A549 (cell line): ENCODE measurements around the gene UNC79. TPM values are rescaled to one million over a fixed set of nuclear protein-coding genes. Genes with fewer than 3 reads are reported as not detected.
A peak's percentile ranks its signal among the peaks of the same experiment; 100 is the strongest.
"Not testable (repeated sequence)": the region's sequence is repeated elsewhere in the genome, so short reads cannot be mapped to it uniquely, and the experiment has no call there.

Experiments used
- ATAC-seq, 2 experiments: fragments of 200-7000 bp in 1 of 2; fragments of >200 bp in 1 of 2; cut with Nextera tagmentation in 1 of 2; cut with Tn5 transposase in 1 of 2; 3 replicates each; pipeline versions ENCODE4 v1.8.0 to v1.9.1; 2018 to 2020; ENCODE audit warnings: mild to moderate bottlenecking in 1 of 2, moderate library complexity in 1 of 2
- CTCF ChIA-PET: fragments of 300-600 bp; sonication (Branson Sonifier 250); formaldehyde crosslinking; extraction: SDS; loops from one replicate; lab custom pipeline; 2021; ENCODE audit warnings: antibody characterized with exemption, inconsistent platforms; lab: Yijun Ruan, JAX
- POLR2A ChIA-PET: fragments of 350-600 bp; formaldehyde crosslinking; extraction: SDS; loops from one replicate; lab custom pipeline; 2021; ENCODE audit warnings: antibody characterized with exemption, inconsistent platforms; lab: Yijun Ruan, JAX
- DNase-seq, 2 experiments: peaks; one replicate each; pipeline versions ENCODE4 v3.0.0 to v3.0.0-alpha.2; 2011 to 2016; ENCODE audit warnings: low read depth in 1 of 2, low spot score in 1 of 2
- FAIRE-seq: peaks from 2 replicates; lab custom pipeline; 2011; peaks lifted over from hg19 to GRCh38; lab: Jason Lieb, UNC
- H3K27ac ChIP-seq, 2 experiments: fragments of >200 bp; sonication (Bioruptor Twin); formaldehyde crosslinking; 3 replicates each; pipeline ENCODE4 v1.5.1; 2016 to 2017
- H3K4me1 ChIP-seq: fragments of >200 bp; sonication (Bioruptor Twin); formaldehyde crosslinking; 3 replicates; pipeline ENCODE4 v1.6.1; 2016
- H3K4me2 ChIP-seq: fragments of >200 bp; sonication (Bioruptor Twin); formaldehyde crosslinking; 3 replicates; pipeline ENCODE4 v1.6.1; 2016
- H3K4me3 ChIP-seq: fragments of >200 bp; sonication (Bioruptor Twin); formaldehyde crosslinking; 3 replicates; pipeline ENCODE4 v1.5.1; 2016
- H3K9me3 ChIP-seq: fragments of >200 bp; sonication (Bioruptor Twin); formaldehyde crosslinking; 3 replicates; pipeline ENCODE4 v1.6.1; 2016
- ATOH8 ChIP-seq: fragments of 250-450 bp; sonication (Bioruptor Pico); IDR thresholded peaks from 2 replicates; pipeline ENCODE4 v1.5.0; 2020; ENCODE audit warnings: low read depth, mild to moderate bottlenecking, moderate library complexity
- CBX2 ChIP-seq: fragments of 200-600 bp; sonication (generic); IDR thresholded peaks from 2 replicates; pipeline ENCODE4 v1.6.1; 2016; ENCODE audit warnings: low read depth, mild to moderate bottlenecking, borderline replicate concordance
- ESRRA ChIP-seq: fragments of 150-350 bp; IDR thresholded peaks from 2 replicates; pipeline ENCODE4 v1.6.1; 2014; ENCODE audit warnings: mild to moderate bottlenecking, low read length, borderline replicate concordance
- HDAC2 ChIP-seq: fragments of 200-600 bp; sonication (generic); IDR thresholded peaks from 2 replicates; pipeline ENCODE4 v1.6.1; 2016
- HMGXB4 ChIP-seq: fragments of 250-450 bp; sonication (Bioruptor Pico); IDR thresholded peaks from 2 replicates; pipeline ENCODE4 v1.5.0; 2021; ENCODE audit warnings: mild to moderate bottlenecking, moderate library complexity, borderline replicate concordance
- HOXB13 ChIP-seq: fragments of 250-450 bp; sonication (Bioruptor Pico); IDR thresholded peaks from 2 replicates; pipeline ENCODE4 v1.5.0; 2020; ENCODE audit warnings: low read depth, mild to moderate bottlenecking, moderate library complexity
- HOXB5 ChIP-seq: fragments of 250-450 bp; sonication (Bioruptor Pico); IDR thresholded peaks from 2 replicates; pipeline ENCODE4 v1.5.0; 2020; ENCODE audit warnings: mild to moderate bottlenecking, moderate library complexity
- KDM1A ChIP-seq: fragments of 200-600 bp; sonication (generic); IDR thresholded peaks from 2 replicates; pipeline ENCODE4 v1.6.1; 2016; ENCODE audit warnings: low read depth, mild to moderate bottlenecking
- MYC ChIP-seq: IDR thresholded peaks from 2 replicates; pipeline ENCODE4 v1.6.1; 2012; ENCODE audit warnings: mild to moderate bottlenecking, inconsistent platforms, low read length, improper control_type of control experiment, borderline replicate concordance
- NPAS2 ChIP-seq: fragments of 250-450 bp; sonication (Bioruptor Pico); IDR thresholded peaks from 2 replicates; pipeline ENCODE4 v1.8.0; 2022; ENCODE audit warnings: mild to moderate bottlenecking, moderate library complexity, borderline replicate concordance
- PHF8 ChIP-seq: fragments of 200-600 bp; sonication (generic); IDR thresholded peaks from 2 replicates; pipeline ENCODE4 v1.6.1; 2016; ENCODE audit warnings: low read depth, mild to moderate bottlenecking, antibody characterized with exemption, moderate library complexity, borderline replicate concordance
- POLR2A ChIP-seq: IDR thresholded peaks from 2 replicates; pipeline ENCODE4 v1.6.1; 2012; ENCODE audit warnings: mild to moderate bottlenecking, low read length
- POLR2AphosphoS2 ChIP-seq: conservative IDR thresholded peaks from 2 replicates; pipeline ENCODE4 v1.6.1; 2012; ENCODE audit warnings: low read length, improper control_type of control experiment, inconsistent platforms
- RAD21 ChIP-seq, 2 experiments: fragments of >200 bp in 1 of 2; sonication (Bioruptor Twin) in 1 of 2; formaldehyde crosslinking in 1 of 2; IDR thresholded peaks in 1 of 2; conservative IDR thresholded peaks in 1 of 2; 2 replicates in 1 of 2; 3 replicates in 1 of 2; pipeline ENCODE4 v1.6.1; 2012 to 2018; ENCODE audit warnings: inconsistent platforms in 1 of 2
- SMC3 ChIP-seq: fragments of >200 bp; sonication (Bioruptor Twin); formaldehyde crosslinking; IDR thresholded peaks from 3 replicates; pipeline ENCODE4 v1.6.1; 2018; ENCODE audit warnings: inconsistent platforms
- TFCP2L1 ChIP-seq: fragments of 250-450 bp; sonication (Bioruptor Pico); IDR thresholded peaks from 2 replicates; pipeline ENCODE4 v1.5.0; 2021; ENCODE audit warnings: mild to moderate bottlenecking
- TP53 ChIP-seq: fragments of 250-450 bp; sonication (Bioruptor Pico); IDR thresholded peaks from 2 replicates; pipeline ENCODE4 v1.5.0; 2021; ENCODE audit warnings: mild to moderate bottlenecking, moderate library complexity
- ZNF302 ChIP-seq: fragments of 250-450 bp; sonication (Bioruptor Pico); IDR thresholded peaks from 2 replicates; pipeline ENCODE4 v1.9.0; 2021; ENCODE audit warnings: inconsistent platforms, mild to moderate bottlenecking, moderate library complexity
- ZSCAN20 ChIP-seq: fragments of 250-450 bp; sonication (Bioruptor Pico); IDR thresholded peaks from 2 replicates; pipeline ENCODE4 v1.8.0; 2022; ENCODE audit warnings: mild to moderate bottlenecking, moderate library complexity
- WGBS: methylation state at CpG from one replicate; pipeline ENCODE4 v1.1.6; 2017; ENCODE audit errors: missing lambda C conversion rate; 5-methylcytosine and 5-hydroxymethylcytosine counted together
- polyA plus RNA-seq, 4 experiments: library from polyadenylated mRNA; depleted of rRNA in 3 of 4; stranded (reverse); fragments of >200 nt; fragmentation: RNase III in 1 of 4; extraction: RNeasy Plus Mini Kit Qiagen cat#74134 plus additional on column Dnase treatment in 1 of 4; gene quantifications; 2 replicates in 3 of 4; 3 replicates in 1 of 4; pipeline ENCODE4 v1.2.3, GENCODE V29; 2011 to 2017

Gene UNC79
- polyA plus RNA-seq, 2 of the 4 experiments (the other 2 are of a cell fraction), result 0.01 TPM

- no peak for ATAC-seq
- POLR2A ChIA-PET, result no interaction called here
- TF ChIP-seq HDAC2 (no peak), RAD21 (conservative IDR thresholded peaks at IDR 0.05 in 1 of 2, IDR thresholded peaks at IDR 0.05 in 1 of 2) (no peak), ZSCAN20 (CRISPR knock-in tag) (no peak), KDM1A (no peak), PHF8 (no peak), SMC3 (no peak), POLR2AphosphoS2 (no peak)
- TF ChIP-seq, all 56 proteins: peak for 0
- CTCF ChIA-PET, result no interaction called here
- Histone ChIP-seq H3K4me3 (no peak overlapping the region), H3K4me2 (no peak overlapping the region), H3K27ac (no peak overlapping the region), H3K9me3 (no peaks in the 10 kb centered on the region), H3K4me1 (no peaks in the 10 kb centered on the region)
- WGBS, result 37% methylated on average over 5 of the region's 5 CpGs
- DNase-seq (no peak), FAIRE-seq (no peak)
Measured at GRCh38 chr14:93511001-93511400, 80.3 kb downstream of the UNC79 start.

- no peak for FAIRE-seq
- ChIA-PET POLR2A (no interaction called here), CTCF (no interaction called here)
- ATAC-seq, result no peak
- Histone ChIP-seq H3K4me3 (no peak overlapping the region), H3K4me2 (no peak overlapping the region), H3K27ac (no peak overlapping the region), H3K9me3 (peaks cover 47% of the 10 kb centered on the region), H3K4me1 (no peaks in the 10 kb centered on the region)
- no peak for TF ChIP-seq NPAS2 (CRISPR knock-in tag)
- no peak for TF ChIP-seq MYC
- TF ChIP-seq HMGXB4 (CRISPR knock-in tag), result no peak
- TF ChIP-seq POLR2A, result no peak
- DNase-seq, result peak in 1 of 2 experiments; percentile 6
- WGBS, result 41% methylated on average over 3 of the region's 3 CpGs
Measured at GRCh38 chr14:93520053-93520607, 89.4 kb downstream of the UNC79 start.

DNA sequence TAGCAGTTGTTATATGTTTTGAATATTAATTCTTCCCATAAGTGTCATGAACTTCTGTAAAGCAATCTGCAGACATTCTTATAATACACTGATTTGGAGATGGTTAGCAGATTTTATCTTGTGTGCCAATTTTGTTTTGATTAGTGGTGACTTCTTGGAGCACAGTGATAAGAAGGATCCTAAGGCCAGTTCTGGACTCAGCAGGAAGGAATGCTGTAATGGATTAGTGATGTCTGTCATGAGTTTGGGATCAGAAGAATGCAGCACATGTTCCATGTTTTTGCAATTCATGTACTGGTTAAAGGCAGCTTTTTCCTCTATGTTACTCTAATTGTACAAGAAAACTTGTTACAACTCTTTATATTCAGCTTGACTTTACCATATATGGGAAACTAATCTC, 91.5 kb downstream of the UNC79 start:
- Histone ChIP-seq H3K4me1 (no peaks in the 10 kb centered on the region), H3K4me3 (no peak overlapping the region), H3K9me3 (peaks cover 42% of the 10 kb centered on the region), H3K27ac (no peak overlapping the region), H3K4me2 (no peak overlapping the region)
- TF ChIP-seq ESRRA, result no peak
- no peak for TF ChIP-seq ATOH8 (CRISPR knock-in tag)
- no peak for TF ChIP-seq HOXB13 (CRISPR knock-in tag)
- no peak for TF ChIP-seq TP53 (CRISPR knock-in tag)
- TF ChIP-seq RAD21 (conservative IDR thresholded peaks at IDR 0.05 in 1 of 2, IDR thresholded peaks at IDR 0.05 in 1 of 2), result no peak
- TF ChIP-seq CBX2, result no peak
- TF ChIP-seq HMGXB4 (CRISPR knock-in tag), result no peak
- TF ChIP-seq TFCP2L1 (CRISPR knock-in tag), result no peak
- TF ChIP-seq ZNF302, result no peak
- no peak for TF ChIP-seq HOXB5 (CRISPR knock-in tag)
- FAIRE-seq (no peak), DNase-seq (no peak), ATAC-seq (no peak)
- CTCF ChIA-PET, result interaction anchor here (0.6 kb wide), 1 partner anchor 610 kb away, joined by 3 read pairs; no protein-coding TSS in a partner anchor
- POLR2A ChIA-PET, result no interaction called here

DNA sequence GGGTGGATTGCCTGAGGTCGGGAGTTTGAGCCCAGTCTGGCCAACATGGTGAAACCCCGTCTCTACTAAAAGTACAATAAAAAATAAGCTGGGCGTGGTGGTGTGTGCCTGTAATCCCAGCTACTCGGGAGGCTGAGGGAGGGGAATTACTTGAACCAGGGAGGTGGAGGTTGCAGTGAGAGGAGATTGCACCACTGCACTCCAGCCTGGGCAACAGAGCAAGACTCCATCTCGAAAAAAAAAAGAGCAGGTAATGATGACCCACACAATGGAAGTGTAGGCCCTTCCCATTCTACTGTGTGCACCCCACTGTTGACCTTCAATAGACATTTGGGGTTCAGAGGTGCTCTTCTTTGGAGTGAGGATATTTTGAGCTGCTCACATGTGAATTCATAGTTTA, 94.5 kb downstream of the UNC79 start:
- DNase-seq, FAIRE-seq, H3K4me1 ChIP-seq, ATAC-seq, POLR2A ChIA-PET, H3K4me3 ChIP-seq, H3K27ac ChIP-seq, H3K4me2 ChIP-seq: not testable (repeated sequence)
- 1% methylated on average over 5 of the region's 5 CpGs for WGBS
- H3K9me3 ChIP-seq, result peaks cover 22% of the 10 kb centered on the region
- CTCF ChIA-PET, result interaction anchor here (1.0 kb wide), 1 partner anchor 9 kb away, joined by 3 read pairs; no protein-coding TSS in a partner anchor
